K562 (cell line): ENCODE measurements around the gene MOSPD3. TPM values are rescaled to one million over a fixed set of nuclear protein-coding genes. Genes with fewer than 3 reads are reported as not detected.

ENCODE experiments used
- C11orf30 ChIP-seq: fragments of 450-650 bp; IDR thresholded peaks from 2 replicates; pipeline ENCODE4 v1.6.1; 2016; ENCODE audit warnings: low read depth, mild to moderate bottlenecking
- EP300 ChIP-seq: IDR thresholded peaks from 2 replicates; pipeline ENCODE4 v1.6.1; 2012; ENCODE audit warnings: low read length, improper control_type of control experiment
- ESRRB ChIP-seq: fragments of 250-450 bp; sonication (Bioruptor Pico); IDR thresholded peaks from 2 replicates; pipeline ENCODE4 v1.5.0; 2020; ENCODE audit warnings: mild to moderate bottlenecking, moderate library complexity, borderline replicate concordance
- GATAD2A ChIP-seq: fragments of 450-650 bp; IDR thresholded peaks from 2 replicates; pipeline ENCODE4 v1.6.1; 2017
- KDM4B ChIP-seq, 2 experiments: fragments of 450-650 bp in 1 of 2; sonication (generic) in 1 of 2; IDR thresholded peaks; 2 replicates each; pipeline ENCODE4 v1.6.1; 2016 to 2017; ENCODE audit warnings: borderline replicate concordance in 2 of 2, antibody characterized with exemption in 1 of 2, low read depth in 1 of 2, mild to moderate bottlenecking in 1 of 2
- KLF16 ChIP-seq: IDR thresholded peaks from 2 replicates; pipeline ENCODE4 v1.6.1; 2016; ENCODE audit warnings: antibody characterized with exemption
- LCOR ChIP-seq: sonication (generic); formaldehyde crosslinking; IDR thresholded peaks from 2 replicates; pipeline ENCODE4 v1.8.0; 2022; ENCODE audit warnings: mild to moderate bottlenecking, missing genetic modification reagents
- MAFK ChIP-seq: IDR thresholded peaks from 2 replicates; pipeline ENCODE4 v1.6.1; 2011; ENCODE audit warnings: low read length, improper control_type of control experiment
- MAZ ChIP-seq, 2 experiments: fragments of 450-650 bp in 1 of 2; sonication (generic) in 1 of 2; formaldehyde crosslinking; IDR thresholded peaks in 1 of 2; conservative IDR thresholded peaks in 1 of 2; 2 replicates each; pipeline versions ENCODE4 v1.4.0 to v1.5.0; 2020; ENCODE audit warnings: mild to moderate bottlenecking in 1 of 2, missing genetic modification reagents in 1 of 2
- MXI1 ChIP-seq: IDR thresholded peaks from 2 replicates; pipeline ENCODE4 v1.6.1; 2011; ENCODE audit warnings: low read depth, mild to moderate bottlenecking, improper control_type of control experiment, low read length
- NFXL1 ChIP-seq: fragments of 450-650 bp; formaldehyde crosslinking; IDR thresholded peaks from 2 replicates; pipeline ENCODE4 v1.4.0; 2021; ENCODE audit warnings: mild to moderate bottlenecking
- SAP30 ChIP-seq: fragments of 200-600 bp; sonication (generic); IDR thresholded peaks from 2 replicates; pipeline ENCODE4 v1.6.1; 2012; ENCODE audit warnings: borderline replicate concordance, low read depth, mild to moderate bottlenecking, moderate library complexity, low read length, control low read depth, inconsistent platforms; ENCODE audit not compliant: insufficient read depth, poor library complexity, severe bottlenecking
- SREBF1 ChIP-seq: fragments of 150-350 bp; IDR thresholded peaks from 2 replicates; pipeline ENCODE4 v1.6.1; 2014; ENCODE audit warnings: antibody characterized with exemption, low read depth, low read length, borderline replicate concordance
- polyA plus RNA-seq, 8 experiments: library from polyadenylated mRNA; depleted of rRNA in 4 of 8; stranded (reverse) in 5 of 8; unstranded in 3 of 8; fragments of >200 nt; fragmentation: Nextera tagmentation in 2 of 8; fragmentation: Illumina TruSeq in 1 of 8; extraction: Ambion mirVana in 2 of 8; extraction: Trizol in 1 of 8; gene quantifications; 2 replicates each; pipeline versions ENCODE4 v1.2.1 to v1.2.3, GENCODE V29; 2011 to 2014; ENCODE audit warnings: inconsistent platforms in 1 of 8, missing spikeins in 1 of 8
- total RNA-seq, 7 experiments: library from RNA; depleted of rRNA in 6 of 7; stranded (reverse); fragments of >200 nt in 6 of 7; fragmentation: Illumina TruSeq in 2 of 7; extraction: Trizol in 2 of 7; gene quantifications; 2 replicates each; pipeline versions ENCODE4 v1.2.1 to v1.2.3, GENCODE V29; 2011 to 2021; ENCODE audit warnings: low replicate concordance in 1 of 7
- TF ChIP-seq, protein P1 (sequence below): fragments of 200-600 bp; sonication (generic); IDR thresholded peaks from one replicate; pipeline ENCODE4 v1.6.1; 2012; ENCODE audit warnings: mild to moderate bottlenecking, low read depth, low read length, inconsistent platforms
- TF ChIP-seq, protein P2 (sequence below): fragments of 450-650 bp; formaldehyde crosslinking; IDR thresholded peaks from 2 replicates; pipeline ENCODE4 v1.4.0; 2020; ENCODE audit warnings: mild to moderate bottlenecking, moderate library complexity

Gene MOSPD3
- total and polyA plus RNA-seq, 9 of the 15 experiments (the other 6 are each of a cell fraction or from before 2014, with no cell fraction given), result 1.4 to 32.1 (median 7.3) TPM

DNA sequence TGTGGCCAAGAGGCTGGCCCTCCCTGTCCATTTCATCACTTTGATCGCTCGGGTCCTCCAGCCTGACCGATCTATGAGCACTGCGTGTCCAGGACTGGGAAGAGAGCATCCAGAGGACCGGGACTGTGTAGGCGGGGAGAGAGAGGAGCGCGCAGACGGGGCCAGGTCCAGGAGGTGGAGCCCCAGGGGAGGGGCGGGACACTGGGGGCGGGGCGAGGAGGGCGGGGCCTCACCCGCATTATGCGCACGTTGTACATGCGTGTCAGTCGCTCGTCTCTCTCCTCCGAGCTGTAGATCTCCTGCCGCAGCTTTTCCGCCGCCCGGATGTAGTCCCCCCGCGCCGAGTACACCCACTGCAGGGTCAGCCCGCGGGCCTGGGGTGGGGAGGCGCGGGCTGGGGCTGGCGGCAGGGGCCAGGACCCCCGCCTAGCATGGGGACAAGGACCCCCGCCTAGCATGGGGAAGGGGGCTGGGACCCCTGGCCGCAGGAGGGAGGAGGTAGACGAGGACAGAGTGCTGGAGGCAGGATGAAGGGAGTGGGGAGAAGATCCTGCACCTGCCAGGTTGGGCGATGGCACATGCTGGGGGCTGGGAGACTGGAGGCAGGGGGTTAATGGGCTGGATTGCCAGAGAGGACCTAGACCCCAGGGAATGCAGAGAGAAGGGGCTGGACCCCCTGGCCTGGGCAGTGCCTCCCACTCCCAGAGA, 14.3 kb downstream of the MOSPD3 start (continued):
- TF ChIP-seq, protein P1, sequence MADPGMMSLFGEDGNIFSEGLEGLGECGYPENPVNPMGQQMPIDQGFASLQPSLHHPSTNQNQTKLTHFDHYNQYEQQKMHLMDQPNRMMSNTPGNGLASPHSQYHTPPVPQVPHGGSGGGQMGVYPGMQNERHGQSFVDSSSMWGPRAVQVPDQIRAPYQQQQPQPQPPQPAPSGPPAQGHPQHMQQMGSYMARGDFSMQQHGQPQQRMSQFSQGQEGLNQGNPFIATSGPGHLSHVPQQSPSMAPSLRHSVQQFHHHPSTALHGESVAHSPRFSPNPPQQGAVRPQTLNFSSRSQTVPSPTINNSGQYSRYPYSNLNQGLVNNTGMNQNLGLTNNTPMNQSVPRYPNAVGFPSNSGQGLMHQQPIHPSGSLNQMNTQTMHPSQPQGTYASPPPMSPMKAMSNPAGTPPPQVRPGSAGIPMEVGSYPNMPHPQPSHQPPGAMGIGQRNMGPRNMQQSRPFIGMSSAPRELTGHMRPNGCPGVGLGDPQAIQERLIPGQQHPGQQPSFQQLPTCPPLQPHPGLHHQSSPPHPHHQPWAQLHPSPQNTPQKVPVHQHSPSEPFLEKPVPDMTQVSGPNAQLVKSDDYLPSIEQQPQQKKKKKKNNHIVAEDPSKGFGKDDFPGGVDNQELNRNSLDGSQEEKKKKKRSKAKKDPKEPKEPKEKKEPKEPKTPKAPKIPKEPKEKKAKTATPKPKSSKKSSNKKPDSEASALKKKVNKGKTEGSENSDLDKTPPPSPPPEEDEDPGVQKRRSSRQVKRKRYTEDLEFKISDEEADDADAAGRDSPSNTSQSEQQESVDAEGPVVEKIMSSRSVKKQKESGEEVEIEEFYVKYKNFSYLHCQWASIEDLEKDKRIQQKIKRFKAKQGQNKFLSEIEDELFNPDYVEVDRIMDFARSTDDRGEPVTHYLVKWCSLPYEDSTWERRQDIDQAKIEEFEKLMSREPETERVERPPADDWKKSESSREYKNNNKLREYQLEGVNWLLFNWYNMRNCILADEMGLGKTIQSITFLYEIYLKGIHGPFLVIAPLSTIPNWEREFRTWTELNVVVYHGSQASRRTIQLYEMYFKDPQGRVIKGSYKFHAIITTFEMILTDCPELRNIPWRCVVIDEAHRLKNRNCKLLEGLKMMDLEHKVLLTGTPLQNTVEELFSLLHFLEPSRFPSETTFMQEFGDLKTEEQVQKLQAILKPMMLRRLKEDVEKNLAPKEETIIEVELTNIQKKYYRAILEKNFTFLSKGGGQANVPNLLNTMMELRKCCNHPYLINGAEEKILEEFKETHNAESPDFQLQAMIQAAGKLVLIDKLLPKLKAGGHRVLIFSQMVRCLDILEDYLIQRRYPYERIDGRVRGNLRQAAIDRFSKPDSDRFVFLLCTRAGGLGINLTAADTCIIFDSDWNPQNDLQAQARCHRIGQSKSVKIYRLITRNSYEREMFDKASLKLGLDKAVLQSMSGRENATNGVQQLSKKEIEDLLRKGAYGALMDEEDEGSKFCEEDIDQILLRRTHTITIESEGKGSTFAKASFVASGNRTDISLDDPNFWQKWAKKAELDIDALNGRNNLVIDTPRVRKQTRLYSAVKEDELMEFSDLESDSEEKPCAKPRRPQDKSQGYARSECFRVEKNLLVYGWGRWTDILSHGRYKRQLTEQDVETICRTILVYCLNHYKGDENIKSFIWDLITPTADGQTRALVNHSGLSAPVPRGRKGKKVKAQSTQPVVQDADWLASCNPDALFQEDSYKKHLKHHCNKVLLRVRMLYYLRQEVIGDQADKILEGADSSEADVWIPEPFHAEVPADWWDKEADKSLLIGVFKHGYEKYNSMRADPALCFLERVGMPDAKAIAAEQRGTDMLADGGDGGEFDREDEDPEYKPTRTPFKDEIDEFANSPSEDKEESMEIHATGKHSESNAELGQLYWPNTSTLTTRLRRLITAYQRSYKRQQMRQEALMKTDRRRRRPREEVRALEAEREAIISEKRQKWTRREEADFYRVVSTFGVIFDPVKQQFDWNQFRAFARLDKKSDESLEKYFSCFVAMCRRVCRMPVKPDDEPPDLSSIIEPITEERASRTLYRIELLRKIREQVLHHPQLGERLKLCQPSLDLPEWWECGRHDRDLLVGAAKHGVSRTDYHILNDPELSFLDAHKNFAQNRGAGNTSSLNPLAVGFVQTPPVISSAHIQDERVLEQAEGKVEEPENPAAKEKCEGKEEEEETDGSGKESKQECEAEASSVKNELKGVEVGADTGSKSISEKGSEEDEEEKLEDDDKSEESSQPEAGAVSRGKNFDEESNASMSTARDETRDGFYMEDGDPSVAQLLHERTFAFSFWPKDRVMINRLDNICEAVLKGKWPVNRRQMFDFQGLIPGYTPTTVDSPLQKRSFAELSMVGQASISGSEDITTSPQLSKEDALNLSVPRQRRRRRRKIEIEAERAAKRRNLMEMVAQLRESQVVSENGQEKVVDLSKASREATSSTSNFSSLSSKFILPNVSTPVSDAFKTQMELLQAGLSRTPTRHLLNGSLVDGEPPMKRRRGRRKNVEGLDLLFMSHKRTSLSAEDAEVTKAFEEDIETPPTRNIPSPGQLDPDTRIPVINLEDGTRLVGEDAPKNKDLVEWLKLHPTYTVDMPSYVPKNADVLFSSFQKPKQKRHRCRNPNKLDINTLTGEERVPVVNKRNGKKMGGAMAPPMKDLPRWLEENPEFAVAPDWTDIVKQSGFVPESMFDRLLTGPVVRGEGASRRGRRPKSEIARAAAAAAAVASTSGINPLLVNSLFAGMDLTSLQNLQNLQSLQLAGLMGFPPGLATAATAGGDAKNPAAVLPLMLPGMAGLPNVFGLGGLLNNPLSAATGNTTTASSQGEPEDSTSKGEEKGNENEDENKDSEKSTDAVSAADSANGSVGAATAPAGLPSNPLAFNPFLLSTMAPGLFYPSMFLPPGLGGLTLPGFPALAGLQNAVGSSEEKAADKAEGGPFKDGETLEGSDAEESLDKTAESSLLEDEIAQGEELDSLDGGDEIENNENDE, result no peak
- TF ChIP-seq C11orf30 (no peak), NFXL1 (CRISPR knock-in tag) (no peak), GATAD2A (no peak), SREBF1 (no peak), EP300 (no peak; the same call in 1 of the 2 replicates), LCOR (no peak), SAP30 (no peak), MAFK (no peak), MAZ (CRISPR knock-in tag; conservative IDR thresholded peaks at IDR 0.05 in 1 of 2, IDR thresholded peaks at IDR 0.05 in 1 of 2) (0 out of 4 replicates have a peak, but pooled peaks of 1 of the 2 experiments have one; percentile 26), KLF16 (no peak), ESRRB (CRISPR knock-in tag) (no peak), KDM4B (IDR thresholded peaks at IDR 0.05; ENCODE audit: borderline replicate concordance in 2 of 2, low read depth in 1 of 2) (no peak), MXI1 (no peak)
- TF ChIP-seq, protein P2, sequence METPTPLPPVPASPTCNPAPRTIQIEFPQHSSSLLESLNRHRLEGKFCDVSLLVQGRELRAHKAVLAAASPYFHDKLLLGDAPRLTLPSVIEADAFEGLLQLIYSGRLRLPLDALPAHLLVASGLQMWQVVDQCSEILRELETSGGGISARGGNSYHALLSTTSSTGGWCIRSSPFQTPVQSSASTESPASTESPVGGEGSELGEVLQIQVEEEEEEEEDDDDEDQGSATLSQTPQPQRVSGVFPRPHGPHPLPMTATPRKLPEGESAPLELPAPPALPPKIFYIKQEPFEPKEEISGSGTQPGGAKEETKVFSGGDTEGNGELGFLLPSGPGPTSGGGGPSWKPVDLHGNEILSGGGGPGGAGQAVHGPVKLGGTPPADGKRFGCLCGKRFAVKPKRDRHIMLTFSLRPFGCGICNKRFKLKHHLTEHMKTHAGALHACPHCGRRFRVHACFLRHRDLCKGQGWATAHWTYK, result no peak
